ENCODE measurements around the gene SMARCA2.

Gene SMARCA2

GRCh38 chr9:2096376-2096970 is 81.3 kb downstream of the SMARCA2 start:
- no peak for DNase-seq (ENCODE audit: low read depth)

- DNase-seq (ENCODE audit: low read depth): no peak
Measured at GRCh38 chr9:2106666-2107065, 91.5 kb downstream of the SMARCA2 start.

GRCh38 chr9:2107906-2108451 is 92.8 kb downstream of the SMARCA2 start:
- no peak for DNase-seq (ENCODE audit: low read depth)

- no peak for DNase-seq (ENCODE audit: low read depth)
Measured at GRCh38 chr9:2109069-2109650, 94.0 kb downstream of the SMARCA2 start.

GRCh38 chr9:2110036-2110435 is 94.9 kb downstream of the SMARCA2 start:
- DNase-seq (ENCODE audit: low read depth): no peak

GRCh38 chr9:2116073-2116472 is 100.9 kb downstream of the SMARCA2 start:
- DNase-seq (ENCODE audit: low read depth): no peak

GRCh38 chr9:2117527-2117926 is 102.4 kb downstream of the SMARCA2 start:
- no peak for DNase-seq (ENCODE audit: low read depth)

- no peak for DNase-seq (ENCODE audit: low read depth)
Measured at GRCh38 chr9:2119566-2119965, 104.4 kb downstream of the SMARCA2 start.

GRCh38 chr9:2120926-2121689 is 106.0 kb downstream of the SMARCA2 start:
- no peak for DNase-seq (ENCODE audit: low read depth)

- DNase-seq (ENCODE audit: low read depth): no peak
Measured at GRCh38 chr9:2122299-2122698, 107.2 kb downstream of the SMARCA2 start.

GRCh38 chr9:2125906-2126305 is 110.8 kb downstream of the SMARCA2 start:
- DNase-seq (ENCODE audit: low read depth): no peak

- no peak for DNase-seq (ENCODE audit: low read depth)
Measured at GRCh38 chr9:2126331-2126803, 111.2 kb downstream of the SMARCA2 start.

GRCh38 chr9:2127486-2127885 is 112.3 kb downstream of the SMARCA2 start:
- no peak for DNase-seq (ENCODE audit: low read depth)

- no peak for DNase-seq (ENCODE audit: low read depth)
Measured at GRCh38 chr9:2128141-2128540, 113.0 kb downstream of the SMARCA2 start.

- no peak for DNase-seq (ENCODE audit: low read depth)
Measured at GRCh38 chr9:2128618-2129017, 113.5 kb downstream of the SMARCA2 start.

- no peak for DNase-seq (ENCODE audit: low read depth)
Measured at GRCh38 chr9:2130941-2131340, 115.8 kb downstream of the SMARCA2 start.

GRCh38 chr9:2132484-2133082 is 117.4 kb downstream of the SMARCA2 start:
- no peak for DNase-seq (ENCODE audit: low read depth)

GRCh38 chr9:2134391-2134790 is 119.2 kb downstream of the SMARCA2 start:
- DNase-seq (ENCODE audit: low read depth): no peak

GRCh38 chr9:2138646-2139045 is 123.5 kb downstream of the SMARCA2 start:
- no peak for DNase-seq (ENCODE audit: low read depth)

- DNase-seq (ENCODE audit: low read depth): no peak
Measured at GRCh38 chr9:2140600-2141223, 125.6 kb downstream of the SMARCA2 start.

GRCh38 chr9:2142212-2142611 is 127.1 kb downstream of the SMARCA2 start:
- no peak for DNase-seq (ENCODE audit: low read depth)

GRCh38 chr9:2144619-2145018 is 129.5 kb downstream of the SMARCA2 start:
- no peak for DNase-seq (ENCODE audit: low read depth)
